Trophoblast cell (in vitro differentiated cells and primary cell): ENCODE data around the gene AHDC1.

Experiments
- DNase-seq, 2 donors: peaks; one replicate each; pipeline ENCODE4 v3.0.0-alpha.2; 2016
- H2AFZ ChIP-seq: 2 replicates; pipeline ENCODE4 v1.6.1; 2013; ENCODE audit warnings: low read length, moderate library complexity, mild to moderate bottlenecking; ENCODE audit not compliant: insufficient read depth, poor library complexity
- H2AK5ac ChIP-seq: 2 replicates; pipeline ENCODE4 v1.6.1; 2013; ENCODE audit warnings: mild to moderate bottlenecking, low read length
- H2BK120ac ChIP-seq: 2 replicates; pipeline ENCODE4 v1.6.1; 2013; ENCODE audit warnings: low read length, mild to moderate bottlenecking, moderate library complexity; ENCODE audit not compliant: insufficient read depth, poor library complexity
- H2BK12ac ChIP-seq: 2 replicates; pipeline ENCODE4 v1.6.1; 2013; ENCODE audit warnings: mild to moderate bottlenecking, low read length, moderate library complexity
- H2BK5ac ChIP-seq: 2 replicates; pipeline ENCODE4 v1.6.1; 2013; ENCODE audit warnings: low read length, low read depth, moderate library complexity, mild to moderate bottlenecking; ENCODE audit not compliant: poor library complexity
- H3K14ac ChIP-seq: 2 replicates; pipeline ENCODE4 v1.6.1; 2013; ENCODE audit warnings: mild to moderate bottlenecking, low read length
- H3K18ac ChIP-seq: 2 replicates; pipeline ENCODE4 v1.6.1; 2013; ENCODE audit warnings: mild to moderate bottlenecking, low read length
- H3K23ac ChIP-seq: 2 replicates; pipeline ENCODE4 v1.6.1; 2013; ENCODE audit warnings: low read length
- H3K27ac ChIP-seq: 2 replicates; pipeline ENCODE4 v1.5.1; 2013; ENCODE audit warnings: low read depth, mild to moderate bottlenecking, inconsistent platforms, low read length, moderate library complexity
- H3K27me3 ChIP-seq: 2 replicates; pipeline ENCODE4 v1.6.1; 2013; ENCODE audit warnings: inconsistent platforms, mild to moderate bottlenecking, low read length, moderate library complexity; ENCODE audit not compliant: insufficient read depth
- H3K36me3 ChIP-seq, 2 experiments: 1 replicate in 1 of 2; 2 replicates in 1 of 2; pipeline ENCODE4 v1.6.1; 2013; ENCODE audit warnings: low read length in 2 of 2, mild to moderate bottlenecking in 2 of 2, moderate library complexity in 1 of 2; ENCODE audit not compliant: insufficient read depth in 2 of 2, control insufficient read depth in 1 of 2
- H3K4ac ChIP-seq: 2 replicates; pipeline ENCODE4 v1.6.1; 2013; ENCODE audit warnings: low read depth, mild to moderate bottlenecking, low read length, moderate library complexity
- H3K4me1 ChIP-seq, 2 experiments: 1 replicate in 1 of 2; 2 replicates in 1 of 2; pipeline ENCODE4 v1.6.1; 2013; ENCODE audit warnings: low read length in 2 of 2, mild to moderate bottlenecking in 2 of 2, moderate library complexity in 1 of 2; ENCODE audit not compliant: insufficient read depth in 2 of 2, control insufficient read depth in 1 of 2
- H3K4me2 ChIP-seq: 2 replicates; pipeline ENCODE4 v1.6.1; 2013; ENCODE audit warnings: inconsistent platforms, mild to moderate bottlenecking, low read length, moderate library complexity
- H3K4me3 ChIP-seq: 2 replicates; pipeline ENCODE4 v1.5.1; 2013; ENCODE audit warnings: mild to moderate bottlenecking, low read depth, low read length, inconsistent platforms
- H3K79me1 ChIP-seq: one replicate; pipeline ENCODE4 v1.6.1; 2013; ENCODE audit warnings: low read length
- H3K79me2 ChIP-seq: 2 replicates; pipeline ENCODE4 v1.6.1; 2013; ENCODE audit warnings: low read length, mild to moderate bottlenecking; ENCODE audit not compliant: control insufficient read depth, insufficient read depth, poor library complexity
- H3K9ac ChIP-seq: 2 replicates; pipeline ENCODE4 v1.6.1; 2013; ENCODE audit warnings: mild to moderate bottlenecking, low read length
- H3K9me3 ChIP-seq: 2 replicates; pipeline ENCODE4 v1.6.1; 2013; ENCODE audit warnings: low read depth, mild to moderate bottlenecking, control low read depth, inconsistent platforms, low read length; ENCODE audit not compliant: insufficient read depth
- H4K12ac ChIP-seq: 2 replicates; pipeline ENCODE4 v1.6.1; 2013; ENCODE audit warnings: low read depth, mild to moderate bottlenecking, low read length, moderate library complexity
- H4K8ac ChIP-seq: 2 replicates; pipeline ENCODE4 v1.6.1; 2013; ENCODE audit warnings: low read depth, mild to moderate bottlenecking, low read length, moderate library complexity
- H4K91ac ChIP-seq: one replicate; pipeline ENCODE4 v1.6.1; 2013; ENCODE audit warnings: low read depth, mild to moderate bottlenecking, low read length, moderate library complexity
- WGBS: extraction: QIAGEN DNeasy Blood & Tissue Kit; methylation state at CpG from one replicate; pipeline ENCODE4 v1.1.7; 2013; ENCODE audit warnings: missing lambda C conversion rate; ENCODE audit not compliant: insufficient read length, insufficient coverage; ENCODE audit errors: extremely low coverage; 5-methylcytosine and 5-hydroxymethylcytosine counted together

The AHDC1 gene

GRCh38 chr1:27626031-27626935, 22.3 kb upstream of the AHDC1 start:
- H2BK120ac ChIP-seq = no peak overlapping the region
- no peak overlapping the region for H3K14ac ChIP-seq
- no peaks in the 10 kb centered on the region for H3K79me2 ChIP-seq
- no peak overlapping the region for H3K27ac ChIP-seq
- H2AK5ac ChIP-seq = no peak overlapping the region
- no peak overlapping the region for H3K18ac ChIP-seq
- no peak overlapping the region for H2BK12ac ChIP-seq
- H4K12ac ChIP-seq = no peak overlapping the region
- H3K4me2 ChIP-seq = no peak overlapping the region
- H3K36me3 ChIP-seq = no peaks in the 10 kb centered on the region
- no peak overlapping the region for H3K23ac ChIP-seq
- H4K91ac ChIP-seq = no peak overlapping the region
- WGBS = no CpG with 5 or more reads among the region's 11 CpGs
- H2AFZ ChIP-seq = no peak overlapping the region
- no peak overlapping the region for H4K8ac ChIP-seq
- H3K79me1 ChIP-seq = no peaks in the 10 kb centered on the region
- H3K4me1 ChIP-seq = no peaks in the 10 kb centered on the region
- no peaks in the 10 kb centered on the region for H3K9me3 ChIP-seq
- H3K9ac ChIP-seq = no peak overlapping the region
- no peak overlapping the region for H3K4ac ChIP-seq
- no peaks in the 10 kb centered on the region for H3K27me3 ChIP-seq
- DNase-seq = peak in 1 of 2 donors; percentile 33
- H3K4me3 ChIP-seq = no peak overlapping the region
- no peak overlapping the region for H2BK5ac ChIP-seq

- no peak overlapping the region for H4K91ac ChIP-seq
- H4K8ac ChIP-seq = no peak overlapping the region
- no peaks in the 10 kb centered on the region for H3K79me1 ChIP-seq
- no peaks in the 10 kb centered on the region for H3K4me1 ChIP-seq
- no peak overlapping the region for H2BK5ac ChIP-seq
- no peak for DNase-seq
- no peak overlapping the region for H3K4ac ChIP-seq
- no peaks in the 10 kb centered on the region for H3K79me2 ChIP-seq
- H2AFZ ChIP-seq = no peak overlapping the region
- no peaks in the 10 kb centered on the region for H3K9me3 ChIP-seq
- H3K4me2 ChIP-seq = no peak overlapping the region
- H3K27ac ChIP-seq = no peak overlapping the region
- no peak overlapping the region for H2BK12ac ChIP-seq
- H4K12ac ChIP-seq = no peak overlapping the region
- no peak overlapping the region for H2BK120ac ChIP-seq
- H3K18ac ChIP-seq = no peak overlapping the region
- no peaks in the 10 kb centered on the region for H3K36me3 ChIP-seq
- no CpG with 5 or more reads among the region's 7 CpGs for WGBS
- no peak overlapping the region for H3K9ac ChIP-seq
- no peaks in the 10 kb centered on the region for H3K27me3 ChIP-seq
- H3K14ac ChIP-seq = no peak overlapping the region
- H3K4me3 ChIP-seq = no peak overlapping the region
- no peak overlapping the region for H3K23ac ChIP-seq
- H2AK5ac ChIP-seq = no peak overlapping the region
Measured at GRCh38 chr1:27624467-27625178, 20.7 kb upstream of the AHDC1 start.

GRCh38 chr1:27623327-27624212, 19.6 kb upstream of the AHDC1 start:
- Histone ChIP-seq H3K14ac (no peak overlapping the region), H4K91ac (no peak overlapping the region), H3K18ac (no peak overlapping the region), H2BK12ac (no peak overlapping the region), H3K9ac (no peak overlapping the region), H3K4me2 (no peak overlapping the region), H2AFZ (no peak overlapping the region), H3K4me1 (no peaks in the 10 kb centered on the region), H3K9me3 (no peaks in the 10 kb centered on the region), H3K36me3 (no peaks in the 10 kb centered on the region), H3K23ac (no peak overlapping the region), H2AK5ac (no peak overlapping the region), H2BK5ac (no peak overlapping the region), H3K4me3 (no peak overlapping the region), H4K8ac (no peak overlapping the region), H3K27me3 (no peaks in the 10 kb centered on the region), H3K79me1 (no peaks in the 10 kb centered on the region), H3K79me2 (no peaks in the 10 kb centered on the region), H3K4ac (no peak overlapping the region), H2BK120ac (no peak overlapping the region), H3K27ac (no peak overlapping the region), H4K12ac (no peak overlapping the region)
- DNase-seq = no peak
- WGBS = no CpG with 5 or more reads among the region's 13 CpGs

GRCh38 chr1:27622828-27623227, 18.9 kb upstream of the AHDC1 start:
- Histone ChIP-seq H3K27ac (no peak overlapping the region), H3K4ac (no peak overlapping the region), H3K9me3 (no peaks in the 10 kb centered on the region), H3K27me3 (no peaks in the 10 kb centered on the region), H2BK120ac (no peak overlapping the region), H4K91ac (no peak overlapping the region), H3K36me3 (no peaks in the 10 kb centered on the region), H3K14ac (no peak overlapping the region), H3K9ac (no peak overlapping the region), H3K4me2 (no peak overlapping the region), H3K4me3 (no peak overlapping the region), H2AK5ac (no peak overlapping the region), H2BK12ac (no peak overlapping the region), H2BK5ac (no peak overlapping the region), H3K79me1 (no peaks in the 10 kb centered on the region), H3K23ac (no peak overlapping the region), H4K12ac (no peak overlapping the region), H3K4me1 (no peaks in the 10 kb centered on the region), H3K79me2 (no peaks in the 10 kb centered on the region), H4K8ac (no peak overlapping the region), H3K18ac (no peak overlapping the region), H2AFZ (no peak overlapping the region)
- no CpG with 5 or more reads among the region's 4 CpGs for WGBS
- DNase-seq = no peak
